ENCODE results near the gene ELK4.

DNA sequence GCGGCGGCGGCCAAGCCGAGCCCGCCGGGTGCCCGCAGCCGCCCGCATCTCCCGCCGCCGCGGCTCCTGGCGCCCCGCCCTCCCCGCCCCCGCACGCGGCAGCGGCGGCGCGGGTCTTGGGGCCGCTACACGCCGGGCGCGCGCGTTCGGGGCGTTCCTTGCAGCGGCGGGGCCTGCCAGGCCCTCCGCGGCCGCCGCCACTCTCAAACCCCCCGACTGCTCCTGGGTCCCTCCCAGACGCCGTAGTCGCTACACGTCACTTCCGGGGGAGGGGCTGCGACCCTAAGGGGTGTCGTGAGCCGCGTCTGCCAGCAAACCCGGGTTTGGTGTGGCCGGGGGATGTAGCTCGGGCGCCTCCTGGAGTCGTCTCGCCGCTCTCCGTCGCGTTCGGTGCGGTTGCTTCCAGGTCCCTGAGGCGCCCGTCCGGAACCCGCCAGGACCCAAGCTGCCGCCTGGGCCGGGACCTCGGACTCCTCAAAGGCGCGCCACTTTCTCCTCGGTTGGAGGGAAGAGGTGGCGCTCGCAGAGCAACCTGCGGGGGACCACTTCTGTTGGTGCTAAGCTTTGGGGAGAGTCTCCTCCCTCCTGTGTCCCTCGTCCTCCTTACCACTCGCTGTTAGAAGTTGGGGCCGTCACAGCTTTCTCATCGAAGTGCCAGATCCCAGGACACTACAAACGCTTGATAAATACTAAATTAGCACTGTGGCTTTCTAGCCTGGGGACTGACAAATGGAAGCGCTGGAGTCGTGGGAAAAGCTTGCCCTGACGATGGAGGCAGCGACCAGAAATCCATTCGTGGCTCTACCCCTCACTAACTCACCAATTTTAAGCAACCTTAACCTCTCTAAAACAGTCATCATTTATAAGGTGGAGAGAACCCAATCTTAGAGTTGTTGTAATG is at the start of gene ELK4:
- TF ChIP-seq TAF1 (IDR thresholded peaks at IDR 0.05; ENCODE audit: borderline replicate concordance, insufficient read depth, low read length): peak; percentile 70; the same call in 1 of the 2 replicates
- TF ChIP-seq, protein P1, sequence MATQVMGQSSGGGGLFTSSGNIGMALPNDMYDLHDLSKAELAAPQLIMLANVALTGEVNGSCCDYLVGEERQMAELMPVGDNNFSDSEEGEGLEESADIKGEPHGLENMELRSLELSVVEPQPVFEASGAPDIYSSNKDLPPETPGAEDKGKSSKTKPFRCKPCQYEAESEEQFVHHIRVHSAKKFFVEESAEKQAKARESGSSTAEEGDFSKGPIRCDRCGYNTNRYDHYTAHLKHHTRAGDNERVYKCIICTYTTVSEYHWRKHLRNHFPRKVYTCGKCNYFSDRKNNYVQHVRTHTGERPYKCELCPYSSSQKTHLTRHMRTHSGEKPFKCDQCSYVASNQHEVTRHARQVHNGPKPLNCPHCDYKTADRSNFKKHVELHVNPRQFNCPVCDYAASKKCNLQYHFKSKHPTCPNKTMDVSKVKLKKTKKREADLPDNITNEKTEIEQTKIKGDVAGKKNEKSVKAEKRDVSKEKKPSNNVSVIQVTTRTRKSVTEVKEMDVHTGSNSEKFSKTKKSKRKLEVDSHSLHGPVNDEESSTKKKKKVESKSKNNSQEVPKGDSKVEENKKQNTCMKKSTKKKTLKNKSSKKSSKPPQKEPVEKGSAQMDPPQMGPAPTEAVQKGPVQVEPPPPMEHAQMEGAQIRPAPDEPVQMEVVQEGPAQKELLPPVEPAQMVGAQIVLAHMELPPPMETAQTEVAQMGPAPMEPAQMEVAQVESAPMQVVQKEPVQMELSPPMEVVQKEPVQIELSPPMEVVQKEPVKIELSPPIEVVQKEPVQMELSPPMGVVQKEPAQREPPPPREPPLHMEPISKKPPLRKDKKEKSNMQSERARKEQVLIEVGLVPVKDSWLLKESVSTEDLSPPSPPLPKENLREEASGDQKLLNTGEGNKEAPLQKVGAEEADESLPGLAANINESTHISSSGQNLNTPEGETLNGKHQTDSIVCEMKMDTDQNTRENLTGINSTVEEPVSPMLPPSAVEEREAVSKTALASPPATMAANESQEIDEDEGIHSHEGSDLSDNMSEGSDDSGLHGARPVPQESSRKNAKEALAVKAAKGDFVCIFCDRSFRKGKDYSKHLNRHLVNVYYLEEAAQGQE (IDR thresholded peaks at IDR 0.05; ENCODE audit: insufficient read depth in 1 of 2, low read depth in 2 of 2, low read length in 2 of 2): no peak; a peak in 1 of 4 replicates
- TF ChIP-seq POLR2AphosphoS5 (IDR thresholded peaks at IDR 0.05; ENCODE audit: low read depth, low read length): peak; percentile 61
